Measurements from ENCODE around the gene ATP11A.
A peak's percentile ranks its signal among the peaks of the same experiment; 100 is the strongest.
"Not testable (repeated sequence)": the region's sequence is repeated elsewhere in the genome, so short reads cannot be mapped to it uniquely, and the experiment has no call there.

Gene ATP11A

DNA sequence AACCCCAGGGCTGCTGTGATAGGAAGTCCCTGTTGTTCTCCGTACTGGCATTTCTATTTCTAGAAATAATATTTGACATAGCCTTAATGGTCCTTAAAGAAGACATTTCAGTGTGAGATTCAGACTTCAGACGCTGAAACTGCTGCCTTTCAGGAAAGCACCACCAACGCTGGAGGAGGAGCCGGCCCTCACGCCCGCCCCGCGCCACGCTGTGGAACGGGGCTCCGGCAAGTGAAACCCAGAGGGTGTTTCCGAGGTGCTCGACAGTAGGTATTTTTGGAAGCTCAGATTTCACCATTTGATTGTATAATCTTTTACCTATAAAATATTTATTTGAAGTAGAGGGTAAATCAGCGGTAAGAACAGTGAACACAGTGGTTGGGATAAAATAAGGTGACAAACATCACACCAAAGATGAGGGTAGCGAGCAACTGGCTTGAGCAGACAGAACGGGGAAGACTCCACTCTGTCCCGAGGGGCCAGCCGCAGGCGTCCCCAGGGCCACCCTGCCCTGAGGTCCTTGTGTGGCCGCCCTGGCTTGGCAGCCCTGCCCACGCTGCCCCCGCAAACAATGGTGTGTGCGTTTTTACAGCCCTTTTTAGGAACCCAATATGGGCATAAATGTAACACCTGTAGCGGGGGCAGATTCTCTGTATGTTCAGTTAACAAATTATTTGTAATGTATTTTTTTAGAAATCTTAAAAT lies 193.6 kb downstream of the ATP11A start:
- no peak for DNase-seq

DNA sequence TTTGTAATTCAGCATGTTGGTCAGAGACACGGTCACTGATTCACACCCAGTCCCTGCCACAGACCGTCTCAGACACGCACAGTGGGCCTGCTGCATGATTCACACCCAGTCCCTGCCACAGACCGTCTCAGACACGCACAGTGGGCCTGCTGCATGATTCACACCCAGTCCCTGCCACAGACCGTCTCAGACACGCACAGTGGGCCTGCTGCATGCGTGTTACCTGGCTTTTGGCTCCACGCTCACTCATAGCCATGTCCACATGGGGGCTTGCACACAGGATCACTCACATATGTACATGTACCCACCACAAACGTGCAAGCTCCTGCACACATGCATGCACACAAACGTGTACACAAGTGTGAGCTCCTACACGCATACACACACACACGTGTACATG lies 194.9 kb downstream of the ATP11A start:
- not testable (repeated sequence) for DNase-seq

DNA sequence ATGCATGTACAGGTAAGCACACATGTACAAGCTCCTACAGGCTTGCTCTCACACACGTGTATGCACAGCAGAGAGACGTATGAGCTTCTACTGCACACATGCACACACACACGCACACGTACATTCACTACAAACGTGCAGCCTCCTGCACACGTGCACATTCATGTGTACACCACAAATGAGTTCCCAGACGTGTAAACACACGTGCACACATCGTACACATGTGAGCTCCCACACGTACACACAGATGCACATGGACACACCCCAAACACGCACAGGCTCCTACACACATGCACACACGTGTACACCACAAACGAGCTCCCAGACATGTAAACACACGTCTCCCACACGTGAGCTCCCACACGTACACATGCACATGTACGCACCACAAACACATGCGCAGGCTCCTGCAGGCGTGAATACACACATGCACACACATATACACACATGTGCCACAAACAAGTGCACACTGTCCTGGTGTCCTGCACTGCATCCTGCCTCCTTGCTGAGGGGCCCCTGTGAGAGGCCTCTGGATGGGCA lies 195.5 kb downstream of the ATP11A start:
- DNase-seq = no peak

DNA sequence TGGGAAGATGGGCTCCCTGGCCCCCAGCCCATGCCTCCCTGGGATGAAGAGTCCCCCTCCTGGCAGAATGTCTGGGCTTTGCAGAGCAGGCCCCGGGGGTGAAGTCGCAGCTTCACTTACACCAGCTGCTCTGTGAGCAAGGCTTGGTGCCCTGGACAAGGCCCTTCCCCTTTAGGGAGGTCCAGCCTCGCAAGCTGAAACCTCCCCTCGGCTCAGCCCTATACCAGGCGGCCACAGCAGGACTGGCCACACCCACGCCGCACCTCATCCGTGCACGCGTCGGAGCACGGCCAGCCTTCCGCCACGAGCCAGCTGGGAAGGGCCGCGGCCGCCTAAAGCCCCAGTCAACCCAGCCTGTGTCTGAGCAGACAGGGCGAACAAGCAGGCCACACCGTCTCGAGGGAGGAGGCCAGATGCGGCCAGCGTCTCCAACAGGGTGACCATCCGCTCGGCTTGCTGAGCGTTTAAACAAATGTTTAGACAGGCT lies 196.0 kb downstream of the ATP11A start:
- peak; percentile 65 for DNase-seq

DNA sequence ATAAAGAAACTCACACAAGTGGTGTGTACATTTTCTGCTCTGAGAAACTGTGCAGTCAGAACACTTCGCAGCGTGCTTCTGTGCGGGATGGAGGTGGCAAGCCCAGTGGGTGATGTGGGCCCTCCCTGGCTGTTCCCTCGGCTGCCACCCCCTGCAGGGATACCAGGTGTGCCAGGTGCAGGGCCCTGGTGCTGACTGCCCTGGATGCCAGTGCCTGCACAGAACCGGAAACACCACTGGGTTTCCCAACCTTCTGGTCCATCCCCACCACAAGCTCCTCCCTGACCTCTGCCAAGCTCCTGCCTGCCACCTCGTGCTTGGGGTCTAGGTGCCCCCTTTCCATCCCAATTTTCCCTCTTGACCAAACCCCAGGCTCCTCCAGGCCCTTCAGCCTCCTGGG lies 197.3 kb downstream of the ATP11A start:
- DNase-seq = no peak

DNA sequence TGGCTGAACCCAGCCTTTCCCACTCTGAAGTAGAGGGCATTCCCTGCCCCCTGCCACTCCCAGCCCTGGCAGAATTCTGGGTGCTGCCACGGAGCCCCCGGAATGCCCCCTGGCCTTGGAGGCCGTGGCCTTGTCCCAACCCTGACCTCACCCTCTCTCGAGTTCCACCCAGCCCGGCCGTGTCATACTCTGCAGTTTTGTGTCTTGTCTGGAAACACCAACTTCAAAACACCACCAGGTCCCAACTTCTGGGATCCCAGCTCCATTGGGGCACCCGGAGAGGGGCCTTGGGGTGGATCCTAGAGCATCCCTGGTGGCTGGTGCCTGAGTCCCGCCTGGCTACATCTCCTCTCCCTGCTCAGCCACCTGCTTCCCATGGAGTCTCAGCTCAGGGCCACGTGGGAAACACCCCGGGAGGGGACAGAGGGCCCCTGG lies 197.7 kb downstream of the ATP11A start:
- no peak for DNase-seq

DNA sequence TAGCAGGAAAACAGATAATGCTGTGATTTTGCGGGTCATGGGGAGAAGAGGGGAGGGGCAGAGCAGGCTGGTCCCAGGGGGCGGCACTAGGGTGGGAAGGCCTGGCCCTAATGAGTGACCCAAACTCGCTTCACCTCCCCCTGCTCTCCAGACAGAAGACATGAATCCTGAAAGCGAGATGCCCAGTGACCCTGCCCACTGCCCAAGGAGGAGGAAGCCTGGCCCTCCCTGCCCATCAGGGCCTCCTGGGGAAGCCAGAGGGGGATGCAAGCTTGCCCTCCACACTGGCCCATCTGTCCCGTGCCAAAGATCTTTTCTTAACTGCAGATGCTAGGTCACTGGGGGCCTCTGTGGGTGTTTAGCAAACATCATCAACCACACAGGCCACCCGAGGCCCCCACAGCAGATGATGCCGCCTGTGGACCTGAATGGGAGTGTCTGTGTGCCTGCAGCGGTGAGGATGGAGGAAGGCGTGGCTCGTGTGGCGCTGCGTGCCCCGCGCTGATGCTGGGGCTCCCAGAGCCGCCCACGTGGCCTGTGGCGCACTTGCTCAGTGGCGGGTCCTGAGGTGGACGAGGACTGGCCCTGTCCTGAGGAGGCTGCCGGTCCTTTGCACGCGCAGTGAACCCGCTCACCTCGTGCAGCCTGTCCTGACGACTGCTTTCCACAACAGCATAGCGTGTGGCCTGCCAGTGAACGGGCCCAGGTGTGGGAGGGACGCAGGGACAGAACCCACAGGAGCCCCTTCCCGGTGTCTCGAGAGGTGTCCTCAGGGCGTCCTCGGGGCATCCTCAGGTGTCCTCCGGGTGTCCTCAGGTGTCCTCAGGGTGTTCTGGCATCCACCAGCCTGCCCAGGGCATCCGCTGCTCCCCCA lies 198.6 kb downstream of the ATP11A start:
- no peak for DNase-seq

DNA sequence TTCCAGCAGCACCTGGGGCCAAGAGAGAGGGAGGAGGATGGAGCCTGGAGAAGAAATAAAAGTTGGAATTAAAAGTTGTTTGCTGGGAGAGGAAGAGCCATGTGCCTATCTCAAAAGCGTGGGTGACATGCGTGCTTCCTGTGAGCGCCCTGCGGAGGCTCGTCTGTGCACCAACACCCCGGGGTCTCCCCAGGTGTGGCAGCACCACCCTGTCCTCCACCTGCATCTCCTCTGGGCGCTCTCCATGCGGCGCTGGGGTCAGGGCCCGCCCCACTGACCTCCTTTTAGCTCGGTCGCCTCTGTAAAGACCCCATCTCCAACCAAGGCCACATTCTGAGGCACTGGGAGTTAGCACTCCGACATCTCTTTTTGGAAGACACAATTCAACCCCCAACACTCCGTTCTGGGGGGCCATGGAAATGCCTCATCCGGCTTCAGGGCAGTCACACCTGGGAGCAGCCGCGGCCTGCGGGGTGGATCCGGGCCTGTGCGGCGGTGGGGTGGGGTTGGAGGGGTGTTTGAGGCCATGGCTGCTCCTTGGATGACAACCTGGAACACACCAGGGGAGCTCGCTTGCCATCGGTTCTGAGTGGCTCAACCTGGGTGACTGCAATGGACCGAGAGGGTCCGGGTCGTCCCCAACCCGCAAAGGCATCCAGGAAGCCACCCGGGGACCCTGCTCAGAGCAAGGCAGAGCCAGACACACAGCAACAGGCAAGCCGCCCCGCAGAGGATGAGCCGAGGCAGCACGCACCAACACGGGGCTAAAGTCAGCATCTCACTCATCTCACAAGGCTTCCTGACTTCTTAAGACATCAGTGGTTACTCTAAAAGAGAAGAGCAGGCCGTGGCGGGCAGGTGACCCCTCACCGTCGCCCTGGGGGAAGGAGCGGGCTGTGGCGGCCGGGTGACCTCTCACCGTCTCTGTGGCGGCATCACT lies 199.8 kb downstream of the ATP11A start:
- no peak for DNase-seq

DNA sequence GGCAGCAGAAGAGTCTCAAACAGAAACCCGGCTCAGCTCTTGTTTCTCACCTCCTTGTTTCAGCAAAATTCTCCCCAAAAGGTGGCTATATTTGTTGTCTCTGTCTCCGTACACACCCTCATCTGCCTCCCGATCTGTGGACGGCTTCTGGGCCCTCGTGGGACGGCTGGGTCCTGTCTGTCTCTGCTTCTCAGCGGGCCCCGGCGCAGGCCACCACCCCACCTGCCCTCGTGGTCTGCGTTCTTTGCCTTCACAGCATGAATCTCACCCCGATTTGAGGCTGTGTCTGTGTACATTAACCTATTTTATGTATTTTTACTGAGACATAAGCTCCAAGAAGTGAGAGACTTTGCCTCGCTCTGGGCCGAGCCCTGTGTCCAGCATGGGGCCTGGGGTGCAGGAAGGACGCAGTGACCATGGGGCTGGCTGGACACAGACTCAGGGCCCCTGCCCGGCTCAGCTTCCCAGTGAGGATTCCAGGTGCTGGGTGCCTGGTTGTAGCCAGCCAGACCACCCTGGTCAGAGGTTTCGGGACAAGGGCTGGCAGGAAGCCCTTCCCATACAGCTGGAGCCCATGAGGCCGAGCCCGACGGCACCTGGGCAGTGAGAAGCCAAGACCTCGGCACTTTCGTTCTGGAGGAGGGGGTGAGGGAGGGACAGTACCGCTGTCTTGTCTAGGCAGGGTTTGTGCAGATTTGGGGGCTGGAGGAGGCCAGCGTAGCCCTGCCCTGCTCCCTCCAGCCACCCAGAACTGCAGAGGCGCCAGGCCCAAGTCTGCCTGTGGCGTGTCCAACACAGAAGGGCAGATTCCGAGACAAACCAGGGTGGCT lies 200.7 kb downstream of the ATP11A start:
- DNase-seq = no peak

DNA sequence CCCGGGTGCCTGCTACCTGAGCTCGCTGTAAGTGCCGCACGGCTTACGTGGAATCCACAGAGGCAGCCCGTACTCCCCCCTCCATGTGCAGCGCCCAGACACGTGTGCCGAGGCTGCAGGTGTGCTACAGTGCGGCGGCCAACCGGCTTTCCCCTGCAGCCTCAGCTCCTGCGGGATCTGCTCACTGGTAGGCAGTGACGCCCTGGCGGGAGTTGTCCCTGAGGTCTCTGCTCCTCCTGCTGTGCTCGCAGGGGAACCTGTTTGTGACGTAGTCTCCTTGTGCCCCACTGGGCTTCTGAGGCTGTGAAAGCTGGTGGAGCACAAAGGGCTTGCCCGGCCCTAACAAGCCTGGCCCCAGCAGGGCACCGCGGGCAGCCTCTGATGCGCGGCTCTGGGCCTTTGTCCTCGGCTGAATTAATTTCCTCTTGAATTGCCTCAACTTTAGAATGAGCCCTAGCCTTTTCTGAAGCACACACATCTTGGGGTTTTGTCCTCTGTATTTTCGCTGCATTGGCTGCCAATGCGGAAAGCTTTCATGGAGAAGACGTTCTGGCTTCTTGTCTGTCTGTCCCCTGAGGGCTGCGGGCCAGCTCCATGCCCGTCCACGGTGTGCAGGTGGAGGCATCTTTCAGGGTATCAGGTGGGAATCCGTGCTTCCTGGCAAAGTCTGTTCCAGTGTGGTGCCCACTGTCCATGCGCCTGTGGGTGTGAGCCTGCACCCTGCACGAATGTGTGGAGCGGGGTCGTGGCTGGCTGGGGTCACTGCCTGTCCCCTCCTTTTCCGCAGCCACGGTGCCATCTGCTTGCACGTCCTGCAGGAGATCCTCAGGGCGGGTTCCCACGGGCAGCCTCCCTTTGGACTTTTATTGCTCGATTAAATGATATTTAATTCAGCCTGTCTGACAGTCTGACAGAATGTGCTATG lies 201.9 kb downstream of the ATP11A start:
- DNase-seq = no peak

DNA sequence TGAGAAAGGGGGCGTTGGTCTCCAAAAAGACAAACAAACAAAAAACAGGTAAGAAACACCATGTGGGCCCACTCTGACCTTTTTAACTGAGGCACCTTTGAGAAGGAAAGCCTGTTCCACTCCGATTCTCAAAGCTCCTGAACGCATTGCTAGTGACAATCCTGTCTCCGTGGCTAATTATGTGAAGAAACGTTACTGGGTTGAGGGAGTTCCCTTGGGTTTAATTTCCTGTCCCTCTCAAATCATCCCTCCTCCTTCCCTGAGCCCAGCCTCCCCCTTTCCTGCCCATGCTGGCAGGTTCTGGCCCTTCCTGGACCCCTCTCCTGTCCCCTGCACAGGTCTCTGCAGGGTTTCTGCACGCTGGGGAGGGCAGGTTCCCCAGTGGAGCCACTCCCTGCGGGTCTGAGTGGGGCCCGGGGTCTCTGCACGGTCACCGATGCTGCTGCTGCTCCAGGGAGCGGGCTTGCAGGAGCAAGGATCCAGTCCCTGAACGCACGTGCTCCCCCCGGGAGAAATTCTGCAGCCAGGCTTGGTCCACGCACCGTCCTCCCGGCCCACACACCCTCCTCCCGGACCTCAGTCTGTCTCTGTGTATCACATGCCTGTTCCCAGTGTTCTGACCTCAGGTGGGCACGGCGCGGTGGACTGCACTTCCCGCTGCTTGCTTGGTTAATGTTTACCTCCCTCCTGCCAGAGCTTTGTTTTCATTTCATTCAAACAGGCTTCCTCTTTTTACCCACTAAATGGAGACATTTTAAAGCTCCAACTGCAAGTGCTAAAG lies 202.8 kb downstream of the ATP11A start:
- DNase-seq = no peak

DNA sequence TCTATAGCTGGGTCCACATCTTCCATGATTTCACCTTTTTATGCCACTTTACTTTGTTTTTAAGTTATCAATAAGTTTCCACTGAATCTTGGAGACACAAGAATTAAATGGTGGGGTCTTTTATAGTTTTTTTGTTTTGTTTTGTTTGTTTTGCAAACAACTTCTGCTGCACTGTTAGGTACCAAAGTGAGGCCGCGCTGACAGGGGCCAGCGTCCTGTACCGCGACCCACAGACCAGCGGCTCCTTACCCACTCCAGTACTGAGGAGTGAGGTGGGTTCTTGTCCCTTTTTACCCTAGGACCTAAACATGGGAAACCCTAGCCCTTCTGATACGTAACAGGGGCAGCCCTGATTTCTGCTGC lies 203.3 kb downstream of the ATP11A start:
- no peak for DNase-seq

DNA sequence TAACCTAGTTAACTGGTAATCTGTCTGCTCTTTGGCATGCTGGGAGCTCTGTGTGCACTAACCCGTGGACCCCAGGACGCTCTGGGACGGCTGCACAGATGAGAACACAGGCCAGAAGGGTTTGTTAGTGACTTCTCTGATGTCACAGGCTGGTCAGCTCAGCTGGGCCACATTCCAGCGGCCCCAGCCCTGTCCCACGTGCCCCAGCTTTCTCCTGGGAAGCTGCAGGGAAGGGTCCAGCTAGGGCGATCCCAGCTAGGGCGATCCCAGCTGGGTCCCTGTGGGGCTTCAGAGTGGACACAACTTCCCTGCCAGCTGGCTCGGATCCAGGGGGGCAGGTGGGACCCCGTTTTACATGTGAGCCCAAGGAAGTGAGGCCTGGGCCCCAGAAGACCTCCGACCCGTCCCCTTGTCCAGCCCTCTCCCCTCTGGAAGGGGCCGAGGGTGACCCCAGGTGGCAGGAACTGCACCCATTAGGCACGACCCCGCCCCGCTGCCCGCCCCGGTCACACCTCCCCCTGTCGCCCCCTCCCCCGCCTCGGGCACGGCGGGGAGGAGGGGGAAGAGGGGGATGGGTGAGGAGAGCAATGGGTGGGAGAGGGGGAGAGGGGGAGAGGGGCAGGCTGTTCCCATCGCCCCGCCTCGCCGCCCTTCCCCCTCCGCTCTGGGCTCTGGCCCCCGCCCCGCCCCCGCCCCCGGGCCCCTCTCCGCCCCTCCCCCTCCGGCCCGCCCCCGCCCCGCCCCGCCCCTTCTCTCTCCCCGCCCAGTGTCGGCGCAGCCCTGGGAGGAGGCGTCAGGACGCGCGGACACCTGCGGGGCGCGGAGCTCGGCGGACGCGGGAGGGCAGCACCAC lies 204.0 kb downstream of the ATP11A start:
- DNase-seq = peak; percentile 9

DNA sequence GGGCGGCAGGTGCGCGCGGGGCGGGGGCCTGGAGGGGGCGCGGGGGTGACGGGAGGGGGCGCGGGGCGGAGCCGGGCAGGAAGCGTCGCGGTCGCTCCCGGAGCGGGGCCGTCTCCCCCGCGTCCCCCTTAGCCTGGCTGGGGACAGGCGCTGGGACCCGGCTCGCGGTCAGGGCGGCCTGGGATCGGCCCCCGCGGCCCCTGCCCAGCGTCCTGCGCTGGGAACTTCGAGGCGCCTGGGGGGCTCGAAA lies 204.5 kb downstream of the ATP11A start:
- DNase-seq = no peak

DNA sequence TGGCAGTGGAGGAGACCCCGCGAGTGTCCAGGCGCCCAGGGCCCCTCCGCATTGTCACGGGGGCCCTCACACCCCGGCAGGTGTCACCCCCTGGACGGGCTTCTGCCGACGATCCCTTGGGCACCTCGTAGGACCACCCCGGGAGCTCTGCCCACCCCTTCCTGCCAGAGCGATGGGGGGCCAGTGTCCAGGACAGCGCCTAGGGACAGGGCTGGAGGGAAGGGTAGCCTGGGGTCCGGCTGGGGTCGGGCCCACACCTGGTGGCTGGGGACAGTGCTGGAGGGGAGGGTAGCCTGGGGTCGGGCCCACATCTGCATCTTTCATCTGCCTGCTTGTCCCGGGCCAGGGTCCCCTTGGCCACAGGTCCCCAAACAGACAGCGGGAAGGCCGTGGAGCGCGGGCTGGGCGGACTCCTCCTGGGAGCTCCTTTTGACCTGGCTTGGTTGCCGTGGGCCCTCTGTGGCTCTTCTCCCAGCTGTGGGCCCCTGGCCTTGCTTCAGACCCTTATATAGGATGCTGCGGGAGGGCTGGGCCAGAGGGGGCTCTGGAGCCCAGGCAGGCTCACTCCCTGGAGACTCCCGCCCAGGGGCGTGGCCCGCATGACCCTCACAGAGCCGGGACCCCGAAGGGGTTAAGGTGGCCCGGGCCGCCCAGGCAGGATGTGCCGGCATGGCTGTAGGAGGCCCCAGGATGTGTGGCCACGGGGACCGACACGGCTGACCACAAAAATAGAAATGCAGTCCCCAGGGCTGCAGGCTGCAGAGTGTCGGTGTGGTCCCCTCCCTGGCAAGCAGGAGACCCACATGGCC lies 205.0 kb downstream of the ATP11A start:
- DNase-seq = no peak

DNA sequence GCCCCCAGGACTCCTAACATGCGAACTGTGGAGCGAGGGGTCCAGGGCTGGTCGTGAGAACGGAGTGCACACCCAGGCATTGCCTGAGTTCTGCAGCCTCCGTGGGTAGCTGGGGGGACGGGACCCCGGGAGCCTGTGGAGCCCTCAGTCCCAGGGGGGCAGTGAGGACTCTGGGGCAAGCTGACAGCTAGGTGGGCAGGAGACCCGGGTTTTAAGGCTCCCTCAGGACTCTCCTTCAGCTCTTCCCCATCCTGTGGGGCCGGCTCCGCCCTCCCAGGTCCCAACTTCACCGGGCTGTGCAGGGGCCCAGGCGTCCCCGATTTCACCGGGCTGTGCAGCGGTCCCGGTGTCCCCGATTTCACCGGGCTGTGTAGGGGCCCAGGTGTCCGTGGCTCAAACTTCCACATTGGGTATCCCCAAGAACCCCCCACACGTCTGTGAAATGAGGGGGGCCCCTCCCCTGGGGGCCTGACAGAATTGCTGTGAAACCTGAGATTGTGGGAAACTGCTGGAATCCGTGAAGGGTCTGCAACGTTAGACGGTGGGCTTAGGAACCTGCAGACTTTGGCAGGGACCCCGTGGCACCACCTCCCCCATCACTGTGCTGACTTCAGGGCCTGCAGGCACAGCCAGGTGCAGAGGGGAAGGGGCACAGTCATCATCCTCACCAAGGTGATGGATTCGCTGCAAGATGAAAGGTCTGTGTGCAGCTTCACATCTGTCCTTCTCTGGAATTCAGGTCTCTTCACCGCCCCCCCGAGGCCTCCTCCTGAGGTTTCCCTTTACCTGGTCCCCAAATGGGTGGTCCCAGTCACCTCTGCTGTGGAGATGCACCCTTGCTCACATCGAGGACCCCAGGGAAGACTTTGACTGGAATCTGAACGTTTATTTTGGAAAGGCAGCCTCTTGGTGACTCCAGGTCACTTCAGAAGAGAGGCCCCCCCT lies 206.0 kb downstream of the ATP11A start:
- DNase-seq = no peak
